Mucosa of rectum (tissue), 2 donors: ENCODE measurements around the gene CUX1.
A peak's percentile ranks its signal among the peaks of the same experiment; 100 is the strongest.
"Not testable (repeated sequence)": the region's sequence is repeated elsewhere in the genome, so short reads cannot be mapped to it uniquely, and the experiment has no call there.

ENCODE experiments used
- H3K27ac ChIP-seq, 2 donors: one replicate each; pipeline ENCODE4 v1.7.0; 2013; ENCODE audit warnings: inconsistent platforms in 2 of 2, low read depth in 2 of 2, low read length in 2 of 2
- H3K27me3 ChIP-seq, 2 donors: one replicate each; pipeline ENCODE4 v1.7.0; 2013; ENCODE audit warnings: low read length in 2 of 2; ENCODE audit not compliant: control insufficient read depth in 2 of 2, insufficient read depth in 2 of 2
- H3K36me3 ChIP-seq, 2 donors: one replicate each; pipeline ENCODE4 v1.7.0; 2013; ENCODE audit warnings: low read length in 2 of 2; ENCODE audit not compliant: control insufficient read depth in 2 of 2, insufficient read depth in 2 of 2
- H3K4me1 ChIP-seq, 2 donors: one replicate each; pipeline ENCODE4 v1.7.0; 2013; ENCODE audit warnings: low read length in 2 of 2, mild to moderate bottlenecking in 1 of 2; ENCODE audit not compliant: control insufficient read depth in 2 of 2, insufficient read depth in 2 of 2
- H3K4me3 ChIP-seq, 2 donors: one replicate each; pipeline ENCODE4 v1.7.0; 2013; ENCODE audit warnings: low read length in 2 of 2
- H3K9ac ChIP-seq, 2 donors: one replicate each; pipeline ENCODE4 v1.7.0; 2013; ENCODE audit warnings: low read length in 2 of 2, low read depth in 1 of 2, mild to moderate bottlenecking in 1 of 2
- H3K9me3 ChIP-seq, 2 donors: one replicate each; pipeline ENCODE4 v1.7.0; 2013; ENCODE audit warnings: low read length in 2 of 2; ENCODE audit not compliant: control insufficient read depth in 2 of 2
- donor health status: healthy.
- donor health status: Normal muscosa, but diverticular disease.

The CUX1 gene

GRCh38 chr7:102320601-102321350 is 503.4 kb downstream of the CUX1 start:
- no peaks in the 10 kb centered on the region for H3K9me3 ChIP-seq

GRCh38 chr7:102321351-102322201 is 504.1 kb downstream of the CUX1 start:
- Histone ChIP-seq H3K4me1 (no peaks in the 10 kb centered on the region), H3K27me3 (peaks cover 0 to 4% of the 10 kb centered on the region in 2 donors), H3K36me3 (no peaks in the 10 kb centered on the region), H3K9ac (no peak overlapping the region), H3K4me3 (peak overlapping the region in 1 of 2 donors; percentile 16), H3K9me3 (no peaks in the 10 kb centered on the region), H3K27ac (no peak overlapping the region)

More at GRCh38 chr7:102320601-102321350, 503.4 kb downstream of the CUX1 start:
- Histone ChIP-seq H3K4me1 (no peaks in the 10 kb centered on the region), H3K36me3 (no peaks in the 10 kb centered on the region), H3K9ac (no peak overlapping the region), H3K4me3 (no peak overlapping the region), H3K27ac (no peak overlapping the region), H3K27me3 (peaks cover 0 to 4% of the 10 kb centered on the region in 2 donors)

- no peaks in the 10 kb centered on the region for H3K4me1 ChIP-seq
- no peaks in the 10 kb centered on the region for H3K36me3 ChIP-seq
- peaks cover 0 to 4% of the 10 kb centered on the region in 2 donors for H3K27me3 ChIP-seq
- H3K4me3 ChIP-seq: no peak overlapping the region
- no peak overlapping the region for H3K27ac ChIP-seq
- no peak overlapping the region for H3K9ac ChIP-seq
- no peaks in the 10 kb centered on the region for H3K9me3 ChIP-seq
Observed at GRCh38 chr7:102322202-102322715, 504.8 kb downstream of the CUX1 start.

- Histone ChIP-seq H3K9ac (no peak overlapping the region), H3K4me3 (no peak overlapping the region), H3K9me3 (no peaks in the 10 kb centered on the region), H3K27me3 (peaks cover 0 to 4% of the 10 kb centered on the region in 2 donors), H3K4me1 (no peaks in the 10 kb centered on the region), H3K36me3 (no peaks in the 10 kb centered on the region), H3K27ac (no peak overlapping the region)
Observed at GRCh38 chr7:102323914-102324195, 506.4 kb downstream of the CUX1 start.

- H3K27ac ChIP-seq, H3K27me3 ChIP-seq, H3K4me3 ChIP-seq, H3K4me1 ChIP-seq, H3K9ac ChIP-seq, H3K9me3 ChIP-seq, H3K36me3 ChIP-seq: not testable (repeated sequence)
Observed at GRCh38 chr7:102325106-102325505, 507.7 kb downstream of the CUX1 start.

GRCh38 chr7:102326157-102326889 is 508.9 kb downstream of the CUX1 start:
- Histone ChIP-seq H3K36me3 (peaks cover 0 to 2% of the 10 kb centered on the region in 2 donors), H3K4me1 (no peaks in the 10 kb centered on the region), H3K27ac (no peak overlapping the region), H3K9ac (no peak overlapping the region), H3K27me3 (peaks cover 0 to 4% of the 10 kb centered on the region in 2 donors), H3K9me3 (no peaks in the 10 kb centered on the region), H3K4me3 (no peak overlapping the region)

GRCh38 chr7:102327183-102327582 is 509.8 kb downstream of the CUX1 start:
- H3K27me3 ChIP-seq, H3K27ac ChIP-seq, H3K36me3 ChIP-seq, H3K9me3 ChIP-seq, H3K4me1 ChIP-seq, H3K9ac ChIP-seq, H3K4me3 ChIP-seq: not testable (repeated sequence)

- H3K4me1 ChIP-seq, H3K27me3 ChIP-seq, H3K9ac ChIP-seq, H3K4me3 ChIP-seq, H3K36me3 ChIP-seq, H3K9me3 ChIP-seq, H3K27ac ChIP-seq: not testable (repeated sequence)
Observed at GRCh38 chr7:102328863-102329262, 511.4 kb downstream of the CUX1 start.

- not testable (repeated sequence) for H3K4me3 ChIP-seq, H3K27me3 ChIP-seq, H3K36me3 ChIP-seq, H3K9ac ChIP-seq, H3K9me3 ChIP-seq, H3K27ac ChIP-seq, H3K4me1 ChIP-seq
Observed at GRCh38 chr7:102329366-102329765, 511.9 kb downstream of the CUX1 start.
